ENCODE results near the gene GFPT2. TPM values are rescaled to one million over a fixed set of nuclear protein-coding genes. Genes with fewer than 3 reads are reported as not detected.
A peak's percentile ranks its signal among the peaks of the same experiment; 100 is the strongest.

GFPT2 gene
- total RNA-seq, 1 experiment from 2014 or later: 91.6 TPM

- no peak for DNase-seq
- H3K36me3 ChIP-seq (replicated peaks; ENCODE audit: control insufficient read depth, insufficient read depth, low read length): peaks cover 1% of the 10 kb centered on the region; the same call in 1 of the 2 replicates
- H3K4me3 ChIP-seq (ENCODE audit: insufficient read depth, low read depth, low read length): no peak overlapping the region
- no peaks in the 10 kb centered on the region for H3K27me3 ChIP-seq (ENCODE audit: control insufficient read depth, insufficient read depth, low read length)
These were observed 63.7 kb downstream of the GFPT2 start for GRCh38 chr5:180289433-180289832.

GRCh38 chr5:180287868-180288267 lies 65.3 kb downstream of the GFPT2 start:
- no peak for DNase-seq
- Histone ChIP-seq H3K4me3 (ENCODE audit: insufficient read depth, low read depth, low read length) (no peak overlapping the region), H3K27me3 (ENCODE audit: control insufficient read depth, insufficient read depth, low read length) (no peaks in the 10 kb centered on the region), H3K36me3 (replicated peaks; ENCODE audit: control insufficient read depth, insufficient read depth, low read length) (no peaks in the 10 kb centered on the region; the same call in 1 of the 2 replicates)

- no peaks in the 10 kb centered on the region; the same call in 1 of the 2 replicates for H3K36me3 ChIP-seq (replicated peaks; ENCODE audit: control insufficient read depth, insufficient read depth, low read length)
- no peak overlapping the region for H3K4me3 ChIP-seq (ENCODE audit: insufficient read depth, low read depth, low read length)
- H3K27me3 ChIP-seq (ENCODE audit: control insufficient read depth, insufficient read depth, low read length): no peaks in the 10 kb centered on the region
- DNase-seq: no peak
These were observed 65.7 kb downstream of the GFPT2 start for GRCh38 chr5:180287404-180287803.

- peaks cover 4% of the 10 kb centered on the region for H3K36me3 ChIP-seq (replicated peaks; ENCODE audit: control insufficient read depth, insufficient read depth, low read length)
- H3K27me3 ChIP-seq (ENCODE audit: control insufficient read depth, insufficient read depth, low read length): no peaks in the 10 kb centered on the region
- peak; percentile 57 for DNase-seq
- no peak overlapping the region for H3K4me3 ChIP-seq (ENCODE audit: insufficient read depth, low read depth, low read length)
These were observed 69.0 kb downstream of the GFPT2 start for GRCh38 chr5:180284149-180284548.

GRCh38 chr5:180283026-180283615 lies 70.0 kb downstream of the GFPT2 start:
- Histone ChIP-seq H3K36me3 (replicated peaks; ENCODE audit: control insufficient read depth, insufficient read depth, low read length) (peaks cover 5% of the 10 kb centered on the region), H3K4me3 (ENCODE audit: insufficient read depth, low read depth, low read length) (no peak overlapping the region), H3K27me3 (ENCODE audit: control insufficient read depth, insufficient read depth, low read length) (no peaks in the 10 kb centered on the region)
- no peak for DNase-seq

- H3K36me3 ChIP-seq (replicated peaks; ENCODE audit: control insufficient read depth, insufficient read depth, low read length): peaks cover 5% of the 10 kb centered on the region
- DNase-seq: no peak
- H3K4me3 ChIP-seq (ENCODE audit: insufficient read depth, low read depth, low read length): no peak overlapping the region
- no peaks in the 10 kb centered on the region for H3K27me3 ChIP-seq (ENCODE audit: control insufficient read depth, insufficient read depth, low read length)
These were observed 70.9 kb downstream of the GFPT2 start for GRCh38 chr5:180282281-180282680.

GRCh38 chr5:180281706-180282105 lies 71.4 kb downstream of the GFPT2 start:
- Histone ChIP-seq H3K27me3 (ENCODE audit: control insufficient read depth, insufficient read depth, low read length) (no peaks in the 10 kb centered on the region), H3K36me3 (replicated peaks; ENCODE audit: control insufficient read depth, insufficient read depth, low read length) (peaks cover 7% of the 10 kb centered on the region), H3K4me3 (ENCODE audit: insufficient read depth, low read depth, low read length) (no peak overlapping the region)
- no peak for DNase-seq

GRCh38 chr5:180274695-180275094 lies 78.4 kb downstream of the GFPT2 start:
- DNase-seq: no peak
- no peak overlapping the region for H3K4me3 ChIP-seq (ENCODE audit: insufficient read depth, low read depth, low read length)
- no peaks in the 10 kb centered on the region for H3K27me3 ChIP-seq (ENCODE audit: control insufficient read depth, insufficient read depth, low read length)
- peaks cover 6% of the 10 kb centered on the region for H3K36me3 ChIP-seq (replicated peaks; ENCODE audit: control insufficient read depth, insufficient read depth, low read length)

- Histone ChIP-seq H3K36me3 (replicated peaks; ENCODE audit: control insufficient read depth, insufficient read depth, low read length) (peaks cover 6% of the 10 kb centered on the region), H3K4me3 (ENCODE audit: insufficient read depth, low read depth, low read length) (no peak overlapping the region), H3K27me3 (ENCODE audit: control insufficient read depth, insufficient read depth, low read length) (no peaks in the 10 kb centered on the region)
- DNase-seq: no peak
These were observed 81.9 kb downstream of the GFPT2 start for GRCh38 chr5:180271221-180271620.

GRCh38 chr5:180259260-180259611 lies 93.9 kb downstream of the GFPT2 start:
- H3K36me3 ChIP-seq (replicated peaks; ENCODE audit: control insufficient read depth, insufficient read depth, low read length): peaks cover 41% of the 10 kb centered on the region
- DNase-seq: no peak
- H3K4me3 ChIP-seq (ENCODE audit: insufficient read depth, low read depth, low read length): no peak overlapping the region
- H3K27me3 ChIP-seq (ENCODE audit: control insufficient read depth, insufficient read depth, low read length): no peaks in the 10 kb centered on the region

GRCh38 chr5:180253036-180253824 lies 99.9 kb downstream of the GFPT2 start:
- DNase-seq: no peak
- peaks cover 20% of the 10 kb centered on the region for H3K36me3 ChIP-seq (replicated peaks; ENCODE audit: control insufficient read depth, insufficient read depth, low read length)
- no peak overlapping the region for H3K4me3 ChIP-seq (ENCODE audit: insufficient read depth, low read depth, low read length)
- H3K27me3 ChIP-seq (ENCODE audit: control insufficient read depth, insufficient read depth, low read length): no peaks in the 10 kb centered on the region

GRCh38 chr5:180251887-180252286 lies 101.2 kb downstream of the GFPT2 start:
- no peak for DNase-seq
- H3K36me3 ChIP-seq (replicated peaks; ENCODE audit: control insufficient read depth, insufficient read depth, low read length): peaks cover 13% of the 10 kb centered on the region
- no peak overlapping the region for H3K4me3 ChIP-seq (ENCODE audit: insufficient read depth, low read depth, low read length)
- H3K27me3 ChIP-seq (ENCODE audit: control insufficient read depth, insufficient read depth, low read length): no peaks in the 10 kb centered on the region

GRCh38 chr5:180251141-180251540 lies 102.0 kb downstream of the GFPT2 start:
- DNase-seq: no peak
- H3K27me3 ChIP-seq (ENCODE audit: control insufficient read depth, insufficient read depth, low read length): no peaks in the 10 kb centered on the region
- H3K36me3 ChIP-seq (replicated peaks; ENCODE audit: control insufficient read depth, insufficient read depth, low read length): peaks cover 9% of the 10 kb centered on the region
- H3K4me3 ChIP-seq (ENCODE audit: insufficient read depth, low read depth, low read length): no peak overlapping the region
